ENCODE data around the gene FOXN3. TPM values are rescaled to one million over a fixed set of nuclear protein-coding genes. Genes with fewer than 3 reads are reported as not detected.

The FOXN3 gene
- total RNA-seq, 6 experiments from 2014 or later: 31.9 to 43.4 (median 37.9) TPM

- no peaks in the 10 kb centered on the region for H3K9me3 Mint-ChIP-seq
- peaks cover 1% of the 10 kb centered on the region; the same call in 1 of the 2 replicates for H3K27me3 Mint-ChIP-seq (ENCODE audit: insufficient read depth)
- no peaks in the 10 kb centered on the region for H3K36me3 Mint-ChIP-seq (ENCODE audit: low read depth)
- H3K4me1 Mint-ChIP-seq (ENCODE audit: low read depth): peaks cover 3% of the 10 kb centered on the region
- H3K27ac Mint-ChIP-seq: no peak overlapping the region
- H3K4me3 Mint-ChIP-seq: no peak overlapping the region
- TF ChIP-seq CTCF (IDR thresholded peaks at IDR 0.05): no peak
- DNase-seq: no peak
These were observed 201.5 kb downstream of the FOXN3 start for GRCh38 chr14:89215531-89215930.

- H3K9me3 Mint-ChIP-seq: no peaks in the 10 kb centered on the region
- no peak overlapping the region for H3K27ac Mint-ChIP-seq
- no peaks in the 10 kb centered on the region for H3K4me1 Mint-ChIP-seq (ENCODE audit: low read depth)
These were observed 201.9 kb downstream of the FOXN3 start for GRCh38 chr14:89215114-89215513.

GRCh38 chr14:89214221-89214965 lies 202.6 kb downstream of the FOXN3 start:
- Mint-ChIP-seq H3K9me3 (no peaks in the 10 kb centered on the region), H3K4me3 (no peak overlapping the region), H3K27ac (no peak overlapping the region), H3K4me1 (ENCODE audit: low read depth) (no peaks in the 10 kb centered on the region), H3K27me3 (ENCODE audit: insufficient read depth) (peaks cover 1% of the 10 kb centered on the region; the same call in 1 of the 2 replicates), H3K36me3 (ENCODE audit: low read depth) (no peaks in the 10 kb centered on the region)
- TF ChIP-seq CTCF (IDR thresholded peaks at IDR 0.05): no peak
- no peak for DNase-seq

More at GRCh38 chr14:89215114-89215513, 201.9 kb downstream of the FOXN3 start:
- TF ChIP-seq CTCF (IDR thresholded peaks at IDR 0.05): no peak
- H3K27me3 Mint-ChIP-seq (ENCODE audit: insufficient read depth): peaks cover 1% of the 10 kb centered on the region; the same call in 1 of the 2 replicates
- no peak overlapping the region for H3K4me3 Mint-ChIP-seq
- no peak for DNase-seq
- H3K36me3 Mint-ChIP-seq (ENCODE audit: low read depth): no peaks in the 10 kb centered on the region

- no peaks in the 10 kb centered on the region for H3K9me3 Mint-ChIP-seq
- H3K4me3 Mint-ChIP-seq: no peak overlapping the region
- no peak overlapping the region for H3K27ac Mint-ChIP-seq
- H3K27me3 Mint-ChIP-seq (ENCODE audit: insufficient read depth): peaks cover 1% of the 10 kb centered on the region; the same call in 1 of the 2 replicates
- TF ChIP-seq CTCF (IDR thresholded peaks at IDR 0.05): no peak
- no peak for DNase-seq
- peaks cover 4% of the 10 kb centered on the region; the same call in 1 of the 2 replicates for H3K4me1 Mint-ChIP-seq (ENCODE audit: low read depth)
- no peaks in the 10 kb centered on the region for H3K36me3 Mint-ChIP-seq (ENCODE audit: low read depth)
These were observed 204.4 kb downstream of the FOXN3 start for GRCh38 chr14:89212386-89213235.

GRCh38 chr14:89209558-89209957 lies 207.5 kb downstream of the FOXN3 start:
- no peak for DNase-seq
- TF ChIP-seq CTCF (IDR thresholded peaks at IDR 0.05): no peak
- H3K4me1 Mint-ChIP-seq (ENCODE audit: low read depth): peaks cover 21% of the 10 kb centered on the region
- no peaks in the 10 kb centered on the region for H3K27me3 Mint-ChIP-seq (ENCODE audit: insufficient read depth)
- H3K4me3 Mint-ChIP-seq: no peak overlapping the region
- no peak overlapping the region for H3K27ac Mint-ChIP-seq
- no peaks in the 10 kb centered on the region for H3K9me3 Mint-ChIP-seq
- H3K36me3 Mint-ChIP-seq (ENCODE audit: low read depth): 0 out of 2 replicates have a peak, but pooled peaks cover 5% of the 10 kb centered on the region

All from HFFc6 (cell line).